Measurements from ENCODE around the gene SINHCAF.

SINHCAF gene

GRCh38 chr12:31231611-31232360, 94.2 kb downstream of the SINHCAF start:
- no peak for DNase-seq

All from activated CD4-positive, alpha-beta T cell treated with anti-CD3 and anti-CD28 coated beads, Interleukin-2, amount 50 U/mL, for 1 hour (primary cell).